Kidney tubule cell (primary cell): ENCODE data around the gene OTUD5.
"Not testable (repeated sequence)": the region's sequence is repeated elsewhere in the genome, so short reads cannot be mapped to it uniquely, and the experiment has no call there.

ENCODE experiments used
- DNase-seq: peaks from one replicate; pipeline ENCODE4 v3.0.0-alpha.2; 2018; ENCODE audit warnings: low spot score

OTUD5 gene, protein sequence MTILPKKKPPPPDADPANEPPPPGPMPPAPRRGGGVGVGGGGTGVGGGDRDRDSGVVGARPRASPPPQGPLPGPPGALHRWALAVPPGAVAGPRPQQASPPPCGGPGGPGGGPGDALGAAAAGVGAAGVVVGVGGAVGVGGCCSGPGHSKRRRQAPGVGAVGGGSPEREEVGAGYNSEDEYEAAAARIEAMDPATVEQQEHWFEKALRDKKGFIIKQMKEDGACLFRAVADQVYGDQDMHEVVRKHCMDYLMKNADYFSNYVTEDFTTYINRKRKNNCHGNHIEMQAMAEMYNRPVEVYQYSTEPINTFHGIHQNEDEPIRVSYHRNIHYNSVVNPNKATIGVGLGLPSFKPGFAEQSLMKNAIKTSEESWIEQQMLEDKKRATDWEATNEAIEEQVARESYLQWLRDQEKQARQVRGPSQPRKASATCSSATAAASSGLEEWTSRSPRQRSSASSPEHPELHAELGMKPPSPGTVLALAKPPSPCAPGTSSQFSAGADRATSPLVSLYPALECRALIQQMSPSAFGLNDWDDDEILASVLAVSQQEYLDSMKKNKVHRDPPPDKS

DNA sequence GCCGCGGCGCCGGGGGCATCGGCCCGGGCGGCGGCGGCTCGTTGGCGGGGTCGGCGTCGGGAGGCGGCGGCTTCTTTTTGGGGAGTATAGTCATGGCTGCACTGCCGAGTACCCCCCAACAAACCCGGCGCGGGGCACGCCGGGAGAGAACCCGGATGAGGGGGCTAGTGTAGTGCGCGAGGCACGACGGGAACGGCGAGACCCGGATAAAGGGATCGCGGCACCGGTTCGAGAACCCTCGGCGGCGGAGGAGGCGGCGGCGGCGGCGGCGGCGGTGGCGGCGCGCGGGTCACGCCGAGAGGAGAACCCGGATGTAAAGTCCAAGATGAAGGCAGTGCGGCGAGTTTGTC, at the start of gene OTUD5:
Gene OTUD5, minus strand, starts transcription at position 131 of the 350 bp plus-strand sequence. Its CDS starts 37 bp downstream, at position 94.
- DNase-seq, result no peak

DNA sequence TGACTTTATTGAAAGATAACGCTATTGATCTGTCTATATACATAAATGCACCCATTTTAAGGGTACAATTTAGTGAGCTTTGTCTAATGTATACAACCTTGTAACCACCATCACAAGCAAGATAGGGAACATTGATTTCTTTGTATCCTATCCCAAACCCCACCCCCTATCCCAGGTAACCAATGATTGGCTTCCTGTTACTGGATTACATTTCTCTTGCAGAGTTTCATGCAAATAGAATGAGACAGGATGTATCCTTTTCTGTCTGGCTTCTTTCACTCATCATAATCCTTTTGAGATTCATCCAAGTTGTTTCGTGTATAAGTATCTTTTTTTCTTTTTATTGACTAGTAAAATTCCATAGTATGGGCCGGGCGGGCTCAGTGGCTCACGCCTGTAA, 46.3 kb upstream of the OTUD5 start:
- DNase-seq, result no peak

DNA sequence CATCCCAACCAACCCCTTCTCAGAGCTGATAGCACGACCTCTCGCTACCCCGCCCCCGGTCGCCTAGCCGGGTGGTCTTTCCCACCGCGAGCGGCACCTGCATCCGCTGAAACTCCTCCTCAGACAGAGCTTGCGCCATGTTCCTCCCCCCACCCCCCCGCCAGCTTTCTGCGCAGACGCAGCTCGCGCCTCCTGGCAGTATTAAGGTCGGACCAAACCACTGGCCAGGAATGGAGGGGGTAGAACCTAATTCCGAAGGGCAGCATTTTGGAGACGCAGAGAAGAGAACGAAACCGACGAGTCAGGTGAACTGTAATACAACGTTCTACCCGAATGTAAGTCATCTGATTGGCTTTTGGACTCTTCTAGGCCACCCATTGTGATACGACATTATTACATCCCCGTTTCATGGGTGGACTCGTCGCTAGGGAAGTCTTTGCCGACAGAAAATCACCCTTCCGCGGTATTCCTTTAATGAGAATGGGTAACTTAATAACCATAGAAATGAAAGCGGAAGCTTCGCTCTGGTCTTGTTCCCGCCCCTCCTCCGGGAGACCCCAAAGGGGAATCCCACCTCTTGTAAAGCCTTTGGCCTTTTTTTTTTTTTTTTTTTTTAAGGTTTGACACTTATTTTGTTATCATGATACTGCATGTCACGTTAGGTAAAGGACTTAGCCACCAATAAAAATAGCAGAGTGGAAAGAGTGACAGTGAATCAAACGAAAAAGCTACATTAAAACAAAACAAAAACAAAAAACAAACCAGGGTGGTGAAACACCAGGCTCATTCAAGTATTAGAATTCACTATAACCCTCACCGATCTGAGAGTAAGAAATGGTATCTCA, 44.9 kb upstream of the OTUD5 start, which contains the start of gene GRIPAP1:
Gene GRIPAP1, minus strand, starts transcription at position 174 of the 845 bp plus-strand sequence. Its CDS starts 35 bp downstream, at position 139.
- peak; percentile 88 for DNase-seq

DNA sequence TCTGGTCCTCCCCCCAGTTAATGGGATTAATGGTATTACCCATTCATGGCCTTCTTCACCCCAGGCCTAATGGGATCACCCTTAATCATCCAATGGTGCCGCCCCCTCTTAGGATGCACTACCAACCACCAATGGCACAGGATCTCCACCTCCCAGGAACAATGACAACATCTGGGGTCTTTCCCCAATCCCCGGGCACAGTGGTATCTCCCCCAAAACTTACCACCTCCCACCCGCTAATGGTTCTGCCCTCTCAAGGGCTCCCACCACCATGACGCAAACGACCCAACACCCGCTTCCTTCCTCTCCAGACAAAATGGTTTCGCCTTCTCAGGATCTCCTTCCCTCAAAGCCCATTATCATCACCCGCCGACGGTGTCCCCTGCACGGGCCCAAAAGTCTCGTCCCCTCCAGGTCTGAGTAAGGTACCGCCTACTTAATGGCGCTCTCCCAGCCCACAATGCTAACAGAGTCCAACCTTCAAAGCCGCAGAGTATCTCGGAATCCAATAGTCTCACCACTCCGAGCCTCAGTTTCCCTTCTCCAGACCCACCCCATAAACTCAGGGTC, 44.2 kb upstream of the OTUD5 start:
- peak; percentile 49 for DNase-seq

DNA sequence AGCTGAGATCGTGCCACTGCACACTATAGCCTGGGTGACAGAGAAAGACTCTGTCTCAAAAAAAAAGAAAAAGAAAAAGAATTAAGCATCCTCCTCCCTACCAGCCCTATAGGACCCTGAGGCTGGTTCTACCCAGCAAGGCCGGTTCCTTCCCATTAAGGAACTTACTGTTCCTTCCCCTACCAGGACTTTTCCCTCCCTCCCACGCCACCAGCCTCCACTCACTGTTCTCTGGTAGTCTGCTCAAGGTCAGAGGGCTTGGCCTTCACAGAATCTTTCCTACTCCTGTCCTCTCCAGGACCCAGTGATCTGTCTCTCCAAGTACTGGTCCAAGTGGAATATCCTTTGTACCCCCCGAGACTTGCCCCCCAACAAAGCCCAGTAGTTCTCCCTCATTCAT, 43.2 kb upstream of the OTUD5 start:
- no peak for DNase-seq

DNA sequence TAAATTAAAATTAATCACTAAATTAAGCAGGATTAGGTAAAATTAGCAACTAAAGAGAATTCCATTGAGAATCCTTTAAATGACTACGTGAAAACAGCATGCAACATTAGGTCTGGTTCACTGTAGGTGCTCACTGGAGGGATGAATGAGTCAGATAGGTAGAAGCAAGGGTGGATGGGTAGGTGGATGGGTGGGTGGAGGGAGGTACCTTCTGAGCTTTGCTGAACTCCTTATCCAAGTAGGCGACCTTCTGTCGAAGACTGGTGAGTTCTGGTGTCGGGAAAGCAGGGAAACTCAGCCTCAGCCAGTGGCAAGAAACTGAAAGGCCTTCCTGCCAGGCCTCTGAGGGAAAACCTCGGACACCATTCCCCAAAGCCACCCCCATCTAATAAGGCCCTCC, 41.6 kb upstream of the OTUD5 start:
- peak; percentile 20 for DNase-seq

DNA sequence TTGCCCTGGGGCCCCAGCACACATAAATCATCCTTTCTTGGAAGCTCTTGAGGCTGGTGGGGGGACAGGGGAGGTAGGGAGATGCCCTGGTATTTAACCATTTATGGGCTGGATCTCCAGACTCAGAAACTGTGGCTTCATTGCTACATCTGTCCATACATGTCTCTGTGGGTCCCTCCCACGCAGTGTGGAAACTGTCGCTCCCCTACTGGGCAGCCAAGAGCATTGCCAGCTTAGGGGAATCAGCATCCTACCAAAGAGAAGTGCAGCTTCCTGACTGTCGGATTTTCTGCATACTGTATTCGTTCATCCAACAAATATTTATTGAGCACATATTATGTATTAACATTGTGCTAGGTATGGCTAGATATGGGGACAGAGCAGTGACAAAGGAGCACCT, 41.0 kb upstream of the OTUD5 start:
- DNase-seq, result no peak

DNA sequence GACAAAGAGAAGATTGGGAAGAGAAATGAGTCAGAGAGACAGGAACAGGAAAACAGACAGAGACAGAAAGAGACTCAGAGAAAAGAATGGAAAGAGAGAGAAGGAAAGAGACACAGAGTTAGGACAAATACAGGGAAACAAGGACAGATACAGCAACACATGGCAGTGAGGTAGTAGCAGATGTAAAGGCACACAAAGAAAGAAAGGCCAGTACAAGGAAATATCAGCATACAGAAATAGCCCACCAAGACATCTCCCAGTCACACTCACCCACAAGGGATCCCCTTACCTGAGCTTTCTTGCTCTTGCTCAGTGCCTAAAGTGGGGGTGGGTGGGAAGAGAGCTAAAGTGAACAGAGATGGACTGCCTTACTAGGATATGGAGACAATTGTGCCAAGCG, 40.5 kb upstream of the OTUD5 start:
- DNase-seq, result no peak

DNA sequence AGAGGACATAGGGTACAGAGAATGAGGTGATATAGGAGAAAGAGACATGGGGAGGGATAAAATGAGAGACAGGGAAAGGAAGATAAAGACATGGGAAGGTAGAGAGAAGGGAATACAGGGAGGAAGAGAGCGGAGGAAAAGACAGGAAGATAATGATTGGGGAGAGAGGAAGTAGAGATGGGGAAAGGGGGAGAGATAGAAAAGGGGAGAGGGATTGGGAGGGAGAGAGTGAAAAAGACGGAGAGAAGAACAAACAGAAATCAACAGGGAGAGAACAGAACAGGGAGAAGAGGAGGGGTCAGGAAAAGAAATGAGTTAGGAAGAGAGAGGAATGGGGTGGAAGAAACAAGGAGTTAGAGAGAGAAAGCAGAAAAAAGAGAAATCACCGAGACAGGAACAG, 40.0 kb upstream of the OTUD5 start:
- no peak for DNase-seq

DNA sequence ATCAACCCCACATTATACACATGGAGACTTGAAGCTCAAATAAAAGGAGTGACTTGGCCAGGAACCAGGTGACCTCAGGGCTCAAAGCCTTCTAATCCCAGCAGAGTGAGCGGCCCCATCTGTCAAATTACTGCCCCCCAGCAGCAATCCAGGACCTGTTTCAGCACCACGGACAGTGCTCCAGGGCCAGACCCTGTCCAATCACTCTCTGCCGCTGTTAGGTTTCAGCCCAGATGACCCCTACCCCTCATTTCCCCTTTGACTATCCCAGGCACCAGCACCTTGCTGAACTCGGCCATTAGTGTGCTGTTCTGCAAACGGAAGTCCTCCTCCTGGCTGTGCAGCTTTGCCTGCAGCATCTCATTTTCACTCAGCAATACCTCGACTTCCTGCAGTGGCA, 39.6 kb upstream of the OTUD5 start:
- DNase-seq, result no peak

DNA sequence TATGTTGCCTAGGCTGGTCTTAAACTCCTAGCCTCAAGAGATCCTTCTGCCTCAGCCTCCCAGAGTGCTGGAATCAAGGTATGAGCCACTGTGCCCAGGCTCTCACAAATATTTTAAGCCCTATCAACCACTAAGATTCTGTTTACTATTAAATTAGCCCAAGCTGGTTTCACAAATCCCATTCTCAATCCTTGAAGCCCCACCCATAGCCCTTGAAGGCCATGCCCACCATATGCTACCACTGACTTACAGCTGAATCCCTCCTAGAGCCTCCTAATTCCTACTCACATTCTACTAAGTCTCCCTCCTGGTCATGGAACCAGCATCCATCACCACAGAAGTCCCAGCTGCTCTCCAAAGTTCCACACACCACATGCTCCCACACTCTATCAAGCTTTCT, 34.9 kb upstream of the OTUD5 start:
- no peak for DNase-seq

DNA sequence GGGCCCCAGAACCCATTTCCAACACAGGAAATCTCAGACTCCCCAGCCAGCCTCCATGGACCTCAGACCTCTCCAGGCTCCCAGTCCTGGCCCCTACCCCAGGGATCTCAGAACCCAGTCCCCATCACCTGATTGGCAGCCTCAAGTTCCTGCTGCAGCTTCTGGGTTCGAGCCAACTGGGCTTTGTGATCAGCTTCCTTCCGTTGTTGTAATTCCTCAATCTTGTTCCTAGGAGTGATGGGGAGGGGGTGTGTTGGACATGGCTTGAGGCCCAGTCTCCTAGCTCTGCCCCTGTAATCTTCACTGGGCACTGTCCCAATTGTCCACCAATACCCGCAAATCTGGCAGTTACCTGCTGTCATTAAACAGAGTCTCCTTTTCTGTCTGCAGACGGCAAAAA, 32.1 kb upstream of the OTUD5 start:
- no peak for DNase-seq

DNA sequence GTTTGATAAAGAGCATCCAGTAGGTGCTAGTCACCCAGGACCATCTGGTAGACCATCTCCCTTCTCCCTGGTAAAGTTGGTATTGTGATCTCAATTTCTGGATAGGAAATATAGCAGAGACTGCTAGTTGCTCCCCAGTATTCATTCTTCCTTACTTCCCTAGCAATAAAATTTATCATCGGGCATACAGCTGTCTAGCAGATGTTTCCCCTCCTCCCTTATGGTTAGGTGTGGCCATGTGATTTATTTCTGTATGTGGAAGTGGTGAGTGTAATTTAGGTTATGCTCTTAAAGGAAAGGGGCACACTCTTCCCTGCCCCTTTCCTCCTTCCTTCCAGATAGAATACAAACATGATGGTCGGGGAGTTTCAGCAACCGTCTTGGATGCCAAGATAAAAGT, 26.5 kb upstream of the OTUD5 start:
- no peak for DNase-seq

DNA sequence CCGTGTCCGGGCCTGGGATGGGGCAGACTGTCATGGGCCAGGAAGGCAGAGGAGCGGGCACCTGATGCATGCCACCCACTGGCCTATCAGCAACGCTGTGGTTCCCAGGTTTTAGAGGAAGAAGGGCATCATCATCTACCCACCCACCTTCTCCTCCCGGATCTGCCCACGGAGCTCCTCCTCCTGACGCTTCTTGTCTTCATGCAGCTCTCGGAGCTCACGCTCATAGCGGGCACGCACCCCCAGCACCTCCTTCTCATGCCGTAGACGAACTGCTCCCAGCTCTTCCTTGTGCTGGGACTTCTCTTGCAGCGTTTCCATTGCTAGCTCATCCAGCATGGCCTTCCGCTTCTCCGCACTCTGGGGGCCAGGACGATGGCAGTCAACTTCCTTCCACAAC, 25.7 kb upstream of the OTUD5 start:
- DNase-seq, result no peak

DNA sequence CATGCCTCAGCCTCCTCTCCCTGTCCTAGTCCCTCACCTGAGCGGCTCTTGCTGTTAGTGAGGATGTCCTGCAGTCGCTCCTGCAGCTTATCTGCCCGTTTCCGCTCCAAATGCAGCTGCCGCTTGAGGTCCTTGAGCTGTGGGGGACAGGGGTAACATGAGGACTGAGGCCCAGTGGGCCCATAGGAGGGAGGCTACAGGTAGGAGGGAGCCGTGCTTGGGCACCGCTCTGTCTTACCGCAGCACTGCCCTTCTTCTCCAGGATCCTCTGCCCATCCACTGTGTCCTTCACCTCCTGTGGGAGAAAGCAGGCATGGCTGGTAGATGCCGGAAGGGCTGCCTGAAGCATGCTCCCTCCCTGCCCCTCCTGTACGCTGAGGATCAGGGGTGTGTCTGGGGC, 23.8 kb upstream of the OTUD5 start:
- DNase-seq, result no peak

DNA sequence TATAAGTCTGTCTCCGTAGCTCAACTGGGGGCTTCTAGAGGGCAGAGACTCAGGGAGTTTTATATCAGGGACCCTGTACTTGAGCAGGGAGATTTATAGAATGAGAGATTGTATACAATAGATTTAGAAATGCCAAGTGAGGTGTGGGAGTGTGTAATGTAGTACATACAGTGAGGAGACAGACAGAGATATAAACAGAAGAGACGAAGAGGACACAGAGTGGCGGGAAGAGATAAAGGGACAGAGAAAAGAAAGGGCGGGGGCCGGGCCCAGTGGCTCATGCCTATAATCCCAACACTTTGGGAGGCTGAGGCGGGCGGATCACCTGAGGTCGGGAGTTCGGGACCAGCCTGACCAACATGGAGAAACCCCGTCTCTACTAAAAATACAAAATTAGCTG, 22.9 kb upstream of the OTUD5 start:
- not testable (repeated sequence) for DNase-seq

DNA sequence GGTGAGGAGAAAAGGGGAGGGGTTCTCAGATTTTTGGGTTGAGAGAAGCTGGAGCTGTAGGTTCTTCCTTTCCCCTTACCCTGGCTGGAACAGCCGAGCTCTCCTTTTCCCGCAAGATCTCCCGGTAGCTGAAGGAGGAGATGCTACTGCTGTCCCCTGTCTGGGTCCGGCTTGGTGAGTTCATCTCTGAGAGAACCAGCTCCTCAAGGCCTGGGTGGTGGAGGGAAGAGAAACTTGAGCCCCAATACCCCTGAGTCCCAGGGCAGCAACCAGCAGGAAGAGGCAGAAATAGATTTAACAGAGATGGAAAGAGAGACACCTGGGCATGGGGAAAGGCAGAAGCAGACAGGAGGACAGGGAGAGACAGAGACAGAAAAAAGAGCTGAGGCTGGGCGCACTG, 20.8 kb upstream of the OTUD5 start:
- DNase-seq, result no peak

DNA sequence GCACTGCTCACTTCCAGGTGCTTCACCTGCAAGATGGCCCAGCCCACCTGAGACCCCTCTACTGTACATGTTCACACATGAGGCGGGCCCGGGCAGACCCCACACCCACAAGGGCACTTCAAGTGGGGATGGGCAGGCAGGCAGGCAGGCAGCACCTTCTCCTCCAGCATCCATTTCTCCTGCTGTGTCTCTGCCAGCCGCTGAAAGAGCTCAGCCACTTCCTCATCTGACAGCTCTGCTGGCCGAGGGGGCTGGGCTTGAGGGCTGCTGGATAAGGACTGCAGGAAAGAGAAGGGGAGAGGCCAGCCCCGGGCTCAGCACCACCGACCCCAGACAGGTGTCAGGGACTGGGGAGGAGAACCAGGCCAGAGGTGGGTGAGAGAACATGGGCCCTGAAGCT, 18.7 kb upstream of the OTUD5 start:
- no peak for DNase-seq

DNA sequence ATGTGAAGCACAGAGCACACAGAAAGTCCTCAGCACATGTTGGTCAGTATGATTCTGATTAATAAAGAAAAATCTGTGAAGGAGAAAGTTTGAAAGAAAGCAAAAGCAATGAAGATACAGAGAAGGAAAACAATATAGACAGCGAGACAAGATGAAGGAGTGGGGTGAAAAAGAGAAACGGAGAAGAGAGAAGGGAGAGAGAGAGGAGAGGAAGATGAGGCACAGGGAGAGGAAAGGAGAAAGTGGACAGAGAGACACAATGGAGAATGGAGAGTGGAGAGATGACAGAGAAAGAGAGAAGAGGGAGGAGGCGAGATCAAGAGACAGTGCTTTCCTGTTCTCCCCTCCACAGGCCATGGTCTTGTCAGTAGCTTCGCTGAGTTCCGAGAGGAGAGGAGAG, 18.1 kb upstream of the OTUD5 start:
- no peak for DNase-seq

DNA sequence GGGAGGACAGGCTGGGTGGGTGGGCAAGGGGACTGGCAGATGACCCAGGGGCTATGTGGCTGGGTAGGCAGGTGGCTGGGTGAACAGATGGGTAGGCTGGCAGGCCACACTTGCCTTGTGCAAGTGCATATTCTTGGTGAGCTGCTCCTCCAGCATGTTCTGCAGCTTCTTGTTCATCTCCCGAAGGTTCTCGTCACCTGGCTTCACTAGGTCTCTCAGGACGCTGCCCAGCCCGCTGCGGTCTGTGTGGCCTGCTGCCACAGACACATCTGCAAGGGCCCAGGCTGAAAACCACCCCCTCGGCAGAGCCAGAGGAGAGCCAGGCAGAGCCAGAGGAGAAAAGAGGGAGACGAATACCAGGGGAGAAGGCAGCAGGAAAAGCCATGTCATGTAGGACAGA, 17.6 kb upstream of the OTUD5 start:
- DNase-seq, result no peak

DNA sequence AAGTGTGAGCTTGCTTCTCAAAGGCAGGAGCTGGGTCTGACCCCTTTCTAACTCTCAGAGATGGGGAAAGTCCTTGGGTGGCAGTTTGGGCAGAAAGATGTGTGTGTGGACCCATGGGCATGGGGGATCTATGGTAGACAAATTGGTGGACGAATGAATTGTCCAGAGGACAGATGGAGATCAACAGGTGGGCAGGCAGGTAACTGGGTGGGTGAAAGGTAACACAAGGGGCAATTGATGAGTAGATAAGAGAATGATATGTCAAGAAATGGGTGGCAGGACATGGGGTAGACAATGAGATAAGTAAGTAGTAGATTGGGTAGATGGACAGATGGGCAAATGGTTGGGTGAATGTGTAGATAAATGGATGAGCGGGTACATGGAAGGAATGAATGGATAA, 17.2 kb upstream of the OTUD5 start:
- DNase-seq, result no peak

DNA sequence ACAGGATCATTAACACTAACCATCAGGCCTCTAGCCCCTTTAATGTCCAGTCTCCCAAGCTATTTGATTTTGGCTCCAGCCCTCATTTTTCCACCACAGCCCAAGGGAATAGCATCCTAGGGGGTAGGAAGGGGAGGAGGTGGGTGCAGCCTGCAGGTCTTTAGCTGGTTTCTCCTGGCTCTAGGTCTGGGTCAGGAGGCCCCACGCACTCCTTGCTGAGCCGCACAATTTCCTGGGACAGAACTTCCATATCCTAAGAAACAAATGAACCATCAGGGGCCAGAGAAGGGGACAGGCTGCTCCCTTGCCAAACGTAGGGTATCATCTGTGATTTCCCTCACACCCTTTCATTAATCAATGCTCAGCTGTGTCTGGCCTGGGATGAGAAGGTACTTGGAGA, 16.6 kb upstream of the OTUD5 start:
- DNase-seq, result no peak
